Cortex of kidney (tissue), 1 donor: ENCODE measurements around the gene RAP2B.
"Not testable (repeated sequence)": the region's sequence is repeated elsewhere in the genome, so short reads cannot be mapped to it uniquely, and the experiment has no call there.

Experiments
- DNase-seq: peaks from one replicate; lab custom pipeline; 2025; lab: John Stamatoyannopoulos, UW

RAP2B gene

GRCh38 chr3:153161714-153162512 is at the start of gene RAP2B:
Gene RAP2B, plus strand, starts transcription at chr3:153162226. Its CDS starts 468 bp downstream, at chr3:153162694.
- peak; percentile 57 for DNase-seq

- no peak for DNase-seq
Measured at GRCh38 chr3:153113541-153113940, 48.5 kb upstream of the RAP2B start.

GRCh38 chr3:153114270-153114669 is 47.8 kb upstream of the RAP2B start:
- not testable (repeated sequence) for DNase-seq

- DNase-seq, result no peak
Measured at GRCh38 chr3:153115326-153115725, 46.7 kb upstream of the RAP2B start.

DNA sequence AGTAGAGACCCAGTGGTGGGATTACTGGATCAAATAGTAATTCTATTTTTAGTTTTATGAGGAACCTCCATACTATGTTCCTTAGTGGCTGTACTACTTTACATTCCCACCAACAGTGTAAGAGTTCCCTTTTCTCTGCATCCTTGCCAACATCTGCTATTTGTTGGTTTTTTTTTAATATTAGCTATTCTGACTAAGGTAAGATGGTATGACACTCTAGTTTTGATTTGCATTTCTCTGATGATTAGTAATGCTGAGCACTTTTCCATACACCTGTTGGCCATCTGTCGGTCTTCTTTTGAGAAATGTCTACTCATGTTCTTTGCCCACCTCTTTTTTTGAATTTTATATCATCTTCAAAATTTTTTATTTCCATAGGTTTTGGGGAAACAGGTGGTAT is 34.2 kb upstream of the RAP2B start:
- no peak for DNase-seq

GRCh38 chr3:153129426-153129825 is 32.6 kb upstream of the RAP2B start:
- DNase-seq, result no peak

- DNase-seq, result no peak
Measured at GRCh38 chr3:153129866-153130265, 32.2 kb upstream of the RAP2B start.

- DNase-seq, result no peak
Measured at GRCh38 chr3:153130312-153130977, 31.6 kb upstream of the RAP2B start.

GRCh38 chr3:153137626-153138025 is 24.4 kb upstream of the RAP2B start:
- no peak for DNase-seq

GRCh38 chr3:153138276-153139210 is 23.5 kb upstream of the RAP2B start:
- DNase-seq, result no peak

GRCh38 chr3:153142961-153143360 is 19.1 kb upstream of the RAP2B start:
- no peak for DNase-seq

DNA sequence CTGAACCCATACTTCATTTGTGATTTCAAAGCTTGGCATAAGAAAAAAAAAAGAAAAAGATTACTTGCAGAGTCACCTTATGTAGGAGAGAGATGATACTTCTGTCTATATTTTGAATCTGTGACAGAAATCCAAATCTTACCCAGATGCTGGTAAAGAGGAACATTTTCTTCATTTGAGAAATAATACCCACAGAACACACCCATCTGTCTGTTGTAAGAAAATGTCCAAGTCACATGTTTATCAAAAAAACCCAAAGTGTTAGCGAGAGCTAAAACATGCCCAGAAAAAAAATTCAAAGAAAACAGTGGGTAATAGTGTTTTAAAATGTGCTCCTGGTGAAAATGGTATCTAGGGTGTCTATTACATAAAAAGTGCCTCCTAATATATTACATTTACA is 18.0 kb upstream of the RAP2B start:
- DNase-seq, result no peak

DNA sequence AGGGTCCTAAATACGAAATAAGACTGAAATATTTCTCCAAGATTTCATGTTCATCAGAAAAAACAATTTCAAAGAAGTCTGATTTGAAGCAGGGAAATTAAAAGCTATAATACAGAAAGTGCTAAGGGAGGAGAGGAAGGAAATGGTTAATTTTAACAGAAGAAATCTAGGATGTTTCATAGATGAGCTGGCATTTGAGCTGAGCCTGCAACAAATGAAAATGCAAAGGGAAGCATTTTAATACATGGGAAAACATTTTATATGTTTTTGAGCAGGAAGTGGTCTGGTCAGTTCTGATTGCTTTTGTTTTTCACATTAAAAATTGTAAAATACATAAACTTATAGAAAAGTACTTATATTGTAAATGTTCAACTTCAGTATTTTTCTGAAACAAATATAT is 17.2 kb upstream of the RAP2B start:
- DNase-seq, result no peak

GRCh38 chr3:153145454-153145853 is 16.6 kb upstream of the RAP2B start:
- DNase-seq, result no peak

DNA sequence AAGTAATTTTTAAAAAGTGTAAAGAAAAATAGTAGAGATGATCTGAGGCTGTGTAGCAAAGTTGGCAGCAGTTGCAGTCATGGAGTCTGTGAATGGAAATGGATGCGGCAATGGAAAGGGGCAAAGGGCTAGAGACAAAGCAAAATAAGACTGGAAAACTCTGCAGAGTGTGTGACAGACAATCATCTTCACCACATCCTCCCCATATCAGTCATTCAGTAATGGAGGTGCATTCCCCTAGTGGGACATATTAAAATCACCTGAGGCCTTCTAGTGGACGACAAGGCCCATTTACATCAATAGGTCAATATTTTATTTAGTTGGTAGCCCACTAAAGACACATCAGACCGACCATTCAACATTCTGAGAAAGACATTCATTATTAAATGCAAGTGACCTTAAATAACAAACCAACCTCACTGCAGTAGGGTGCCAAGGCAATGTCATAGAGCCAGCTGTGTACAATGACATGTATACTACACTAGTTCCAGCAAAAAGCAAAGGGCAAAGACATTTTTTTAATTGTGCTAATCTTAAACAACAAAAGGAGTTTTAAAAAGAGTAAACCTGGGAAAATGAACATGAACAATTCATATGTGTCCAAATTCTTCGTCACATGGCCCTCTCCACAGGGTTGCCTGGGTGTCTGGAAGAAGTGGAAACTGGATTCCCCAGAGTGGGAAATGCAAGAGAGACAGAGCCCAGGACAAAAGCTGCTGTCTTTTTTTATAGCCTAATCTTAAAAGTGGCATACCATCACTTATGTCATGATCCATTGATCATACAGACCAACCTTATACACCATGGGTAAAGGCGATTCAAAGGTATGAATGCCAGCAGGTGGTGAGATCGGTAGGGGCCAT is 15.6 kb upstream of the RAP2B start:
- no peak for DNase-seq

DNA sequence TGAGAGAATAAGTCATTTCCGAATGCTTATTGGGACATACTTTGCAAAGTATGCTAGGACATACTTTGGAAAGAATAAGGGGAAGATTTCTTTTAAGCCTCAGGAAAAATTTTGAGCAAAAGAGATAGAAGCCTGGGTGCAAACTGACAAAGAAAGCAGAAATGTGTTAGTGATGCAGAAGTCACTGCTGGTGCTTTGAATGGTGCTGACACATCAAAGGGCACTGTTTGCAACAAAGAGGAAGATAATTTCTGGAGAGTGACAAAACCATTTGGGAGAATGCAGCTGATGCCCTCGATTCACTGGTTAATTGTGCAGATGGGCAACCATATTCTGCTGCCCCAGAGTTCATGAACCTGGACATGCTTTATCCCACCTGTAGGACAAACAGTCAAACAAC is 11.0 kb upstream of the RAP2B start:
- no peak for DNase-seq

DNA sequence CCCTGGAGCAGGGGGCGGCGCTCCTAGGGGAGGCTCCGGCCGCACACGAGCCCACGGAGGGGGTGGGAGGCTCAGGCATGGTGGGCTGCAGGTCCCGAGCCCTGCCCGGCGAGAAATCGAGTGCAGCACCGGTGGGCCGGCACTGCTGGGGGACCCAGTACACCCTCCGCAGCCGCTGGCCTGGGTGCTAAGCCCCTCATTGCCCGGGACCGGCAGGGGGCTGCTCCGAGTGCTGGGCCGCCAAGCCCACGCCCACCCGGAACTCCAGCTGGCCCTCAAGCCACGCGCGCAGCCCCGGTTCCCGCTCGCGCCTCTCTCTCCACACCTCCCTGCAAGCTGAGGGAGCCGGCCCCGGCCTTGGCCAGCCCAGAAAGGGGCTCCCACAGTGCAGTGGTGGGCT is 6.2 kb upstream of the RAP2B start:
- not testable (repeated sequence) for DNase-seq

- no peak for DNase-seq
Measured at GRCh38 chr3:153158189-153158588, 3.8 kb upstream of the RAP2B start.

DNA sequence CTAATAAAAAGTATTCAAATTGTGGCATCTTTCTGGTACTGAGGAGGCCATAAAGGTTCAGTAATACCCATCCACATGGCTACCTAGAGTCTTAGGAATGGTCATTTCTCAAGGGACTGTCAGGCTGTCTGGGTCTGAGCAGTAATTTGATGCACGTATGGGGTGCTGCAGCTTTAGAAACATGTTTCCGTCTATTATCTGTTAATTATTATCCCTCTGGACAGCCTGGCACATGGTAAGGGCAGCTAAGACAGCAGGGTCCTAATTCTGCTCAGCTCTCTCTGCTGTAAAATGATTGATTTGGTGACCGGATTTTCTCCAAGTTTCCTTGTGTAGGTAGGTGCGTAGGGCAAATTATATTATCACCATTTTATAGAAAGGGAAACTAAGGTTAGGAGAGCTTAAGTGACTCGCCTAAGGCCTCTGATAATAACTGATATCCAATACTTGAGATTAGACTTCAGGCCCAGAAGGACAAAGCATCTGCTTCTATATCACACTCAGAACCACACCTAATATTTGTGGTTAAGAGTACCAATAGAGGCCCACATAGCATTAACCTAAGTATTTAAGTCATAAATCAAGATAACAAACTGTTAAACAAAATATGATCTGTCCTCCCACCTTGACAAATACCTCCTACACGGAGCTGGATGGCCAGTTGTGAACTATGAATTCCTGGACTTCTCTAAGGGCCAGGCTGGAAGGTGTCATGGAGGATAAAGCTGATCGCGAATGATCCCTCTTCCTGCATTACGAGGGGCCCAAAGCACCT is 2.9 kb upstream of the RAP2B start:
- DNase-seq, result no peak

- DNase-seq, result no peak
Measured at GRCh38 chr3:153159771-153160397, 2.1 kb upstream of the RAP2B start.
